ENCODE results near the gene EEPD1.

EEPD1 gene

GRCh38 chr7:36260481-36260880 is 107.4 kb downstream of the EEPD1 start:
- no peak for DNase-seq (ENCODE audit: low read depth)

- no peak for DNase-seq (ENCODE audit: low read depth)
Measured at GRCh38 chr7:36261019-36261754, 108.1 kb downstream of the EEPD1 start.

GRCh38 chr7:36262309-36263094 is 109.4 kb downstream of the EEPD1 start:
- no peak for DNase-seq (ENCODE audit: low read depth)

- no peak for DNase-seq (ENCODE audit: low read depth)
Measured at GRCh38 chr7:36263095-36263484, 110.0 kb downstream of the EEPD1 start.

GRCh38 chr7:36264123-36264801 is 111.2 kb downstream of the EEPD1 start:
- no peak for DNase-seq (ENCODE audit: low read depth)

GRCh38 chr7:36264913-36265516 is 112.0 kb downstream of the EEPD1 start:
- no peak for DNase-seq (ENCODE audit: low read depth)

- DNase-seq (ENCODE audit: low read depth), result no peak
Measured at GRCh38 chr7:36265680-36266079, 112.6 kb downstream of the EEPD1 start.

- DNase-seq (ENCODE audit: low read depth), result no peak
Measured at GRCh38 chr7:36266190-36266589, 113.1 kb downstream of the EEPD1 start.

GRCh38 chr7:36266683-36267082 is 113.6 kb downstream of the EEPD1 start:
- DNase-seq (ENCODE audit: low read depth), result no peak

GRCh38 chr7:36272211-36272566 is 119.1 kb downstream of the EEPD1 start:
- no peak for DNase-seq (ENCODE audit: low read depth)

GRCh38 chr7:36272567-36273269 is 119.7 kb downstream of the EEPD1 start:
- no peak for DNase-seq (ENCODE audit: low read depth)

- DNase-seq (ENCODE audit: low read depth), result no peak
Measured at GRCh38 chr7:36273836-36274235, 120.8 kb downstream of the EEPD1 start.

GRCh38 chr7:36275735-36276284 is 122.8 kb downstream of the EEPD1 start:
- no peak for DNase-seq (ENCODE audit: low read depth)

- DNase-seq (ENCODE audit: low read depth), result no peak
Measured at GRCh38 chr7:36276428-36277248, 123.6 kb downstream of the EEPD1 start.

GRCh38 chr7:36277249-36277542 is 124.1 kb downstream of the EEPD1 start:
- no peak for DNase-seq (ENCODE audit: low read depth)

- DNase-seq (ENCODE audit: low read depth), result no peak
Measured at GRCh38 chr7:36278069-36278619, 125.1 kb downstream of the EEPD1 start.

GRCh38 chr7:36278620-36279172 is 125.6 kb downstream of the EEPD1 start:
- DNase-seq (ENCODE audit: low read depth), result no peak

GRCh38 chr7:36279200-36279925 is 126.3 kb downstream of the EEPD1 start:
- DNase-seq (ENCODE audit: low read depth), result no peak

GRCh38 chr7:36279926-36280315 is 126.9 kb downstream of the EEPD1 start:
- no peak for DNase-seq (ENCODE audit: low read depth)
